ENCODE measurements around the gene IDH3B. TPM values are rescaled to one million over a fixed set of nuclear protein-coding genes. Genes with fewer than 3 reads are reported as not detected.
A peak's percentile ranks its signal among the peaks of the same experiment; 100 is the strongest.

Gene IDH3B
- total and polyA plus RNA-seq, 2 of the 13 experiments (the other 11 are each of a cell fraction or from before 2014, with no cell fraction given): 215 to 254 TPM

DNA sequence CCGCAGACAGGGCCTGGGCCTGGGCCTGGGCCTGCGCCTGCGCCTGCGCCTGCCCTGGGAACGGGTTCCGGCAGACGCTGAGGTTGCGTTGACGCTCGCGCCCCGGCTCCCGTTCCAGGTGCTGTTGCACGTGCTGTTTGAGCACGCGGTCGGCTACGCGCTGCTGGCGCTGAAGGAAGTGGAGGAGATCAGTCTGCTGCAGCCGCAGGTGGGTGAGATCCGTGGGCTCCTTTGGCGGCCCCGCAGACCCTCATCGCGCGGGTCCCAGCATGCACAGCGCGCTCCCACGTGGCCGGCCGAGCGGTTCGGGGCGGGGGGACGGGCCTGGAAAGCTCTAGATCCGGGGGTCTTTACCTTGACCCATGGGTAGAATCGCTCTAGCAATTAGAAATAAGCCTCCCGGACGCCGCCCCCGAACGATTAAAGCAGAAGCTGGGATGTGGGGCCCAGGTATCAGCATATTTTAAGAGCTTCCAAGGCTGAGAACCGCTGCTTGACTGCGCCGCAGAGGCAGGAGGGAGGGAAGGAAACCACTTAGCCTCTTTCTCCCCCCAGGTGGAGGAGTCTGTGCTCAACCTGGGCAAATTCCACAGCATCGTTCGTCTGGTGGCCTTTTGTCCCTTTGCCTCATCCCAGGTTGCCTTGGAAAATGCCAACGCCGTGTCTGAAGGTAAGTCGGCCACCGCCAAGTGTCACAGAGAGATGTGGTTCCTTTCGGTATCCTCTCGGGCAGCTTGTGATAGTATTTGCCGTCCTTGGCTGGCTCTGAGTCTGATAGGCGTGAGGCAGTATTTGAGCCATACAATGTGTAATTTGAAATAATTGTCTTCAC is 11.1 kb downstream of the IDH3B start (continued):
- TF ChIP-seq, protein P1, sequence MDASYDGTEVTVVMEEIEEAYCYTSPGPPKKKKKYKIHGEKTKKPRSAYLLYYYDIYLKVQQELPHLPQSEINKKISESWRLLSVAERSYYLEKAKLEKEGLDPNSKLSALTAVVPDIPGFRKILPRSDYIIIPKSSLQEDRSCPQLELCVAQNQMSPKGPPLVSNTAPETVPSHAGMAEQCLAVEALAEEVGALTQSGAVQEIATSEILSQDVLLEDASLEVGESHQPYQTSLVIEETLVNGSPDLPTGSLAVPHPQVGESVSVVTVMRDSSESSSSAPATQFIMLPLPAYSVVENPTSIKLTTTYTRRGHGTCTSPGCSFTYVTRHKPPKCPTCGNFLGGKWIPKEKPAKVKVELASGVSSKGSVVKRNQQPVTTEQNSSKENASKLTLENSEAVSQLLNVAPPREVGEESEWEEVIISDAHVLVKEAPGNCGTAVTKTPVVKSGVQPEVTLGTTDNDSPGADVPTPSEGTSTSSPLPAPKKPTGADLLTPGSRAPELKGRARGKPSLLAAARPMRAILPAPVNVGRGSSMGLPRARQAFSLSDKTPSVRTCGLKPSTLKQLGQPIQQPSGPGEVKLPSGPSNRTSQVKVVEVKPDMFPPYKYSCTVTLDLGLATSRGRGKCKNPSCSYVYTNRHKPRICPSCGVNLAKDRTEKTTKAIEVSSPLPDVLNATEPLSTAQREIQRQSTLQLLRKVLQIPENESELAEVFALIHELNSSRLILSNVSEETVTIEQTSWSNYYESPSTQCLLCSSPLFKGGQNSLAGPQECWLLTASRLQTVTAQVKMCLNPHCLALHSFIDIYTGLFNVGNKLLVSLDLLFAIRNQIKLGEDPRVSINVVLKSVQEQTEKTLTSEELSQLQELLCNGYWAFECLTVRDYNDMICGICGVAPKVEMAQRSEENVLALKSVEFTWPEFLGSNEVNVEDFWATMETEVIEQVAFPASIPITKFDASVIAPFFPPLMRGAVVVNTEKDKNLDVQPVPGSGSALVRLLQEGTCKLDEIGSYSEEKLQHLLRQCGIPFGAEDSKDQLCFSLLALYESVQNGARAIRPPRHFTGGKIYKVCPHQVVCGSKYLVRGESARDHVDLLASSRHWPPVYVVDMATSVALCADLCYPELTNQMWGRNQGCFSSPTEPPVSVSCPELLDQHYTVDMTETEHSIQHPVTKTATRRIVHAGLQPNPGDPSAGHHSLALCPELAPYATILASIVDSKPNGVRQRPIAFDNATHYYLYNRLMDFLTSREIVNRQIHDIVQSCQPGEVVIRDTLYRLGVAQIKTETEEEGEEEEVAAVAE (CRISPR knock-in tag; IDR thresholded peaks at IDR 0.05; ENCODE audit: borderline replicate concordance): peak; percentile 3; the same call in 1 of the 2 replicates
- TF ChIP-seq ZNF660 (CRISPR knock-in tag; IDR thresholded peaks at IDR 0.05; ENCODE audit: borderline replicate concordance, low read depth) (no peak; the same call in 1 of the 2 replicates), ZNF678 (CRISPR knock-in tag; IDR thresholded peaks at IDR 0.05) (peak; percentile 98), ZNF75D (CRISPR knock-in tag; IDR thresholded peaks at IDR 0.05; ENCODE audit: borderline replicate concordance) (no peak; the same call in 1 of the 2 replicates), CEBPB (IDR thresholded peaks at IDR 0.05; ENCODE audit: borderline replicate concordance, low read depth, low read length) (no peak), ZSCAN22 (CRISPR knock-in tag; IDR thresholded peaks at IDR 0.05) (peak; percentile 76; the same call in 1 of the 2 replicates), ZNF549 (CRISPR knock-in tag; IDR thresholded peaks at IDR 0.05) (peak; percentile 13; the same call in 1 of the 2 replicates), SYNCRIP (IDR thresholded peaks at IDR 0.05; ENCODE audit: insufficient read depth, low read depth, low read length) (no peak), SP2 (CRISPR knock-in tag; IDR thresholded peaks at IDR 0.05) (no peak; the same call in none of the 2 replicates)
- TF ChIP-seq, protein P2, sequence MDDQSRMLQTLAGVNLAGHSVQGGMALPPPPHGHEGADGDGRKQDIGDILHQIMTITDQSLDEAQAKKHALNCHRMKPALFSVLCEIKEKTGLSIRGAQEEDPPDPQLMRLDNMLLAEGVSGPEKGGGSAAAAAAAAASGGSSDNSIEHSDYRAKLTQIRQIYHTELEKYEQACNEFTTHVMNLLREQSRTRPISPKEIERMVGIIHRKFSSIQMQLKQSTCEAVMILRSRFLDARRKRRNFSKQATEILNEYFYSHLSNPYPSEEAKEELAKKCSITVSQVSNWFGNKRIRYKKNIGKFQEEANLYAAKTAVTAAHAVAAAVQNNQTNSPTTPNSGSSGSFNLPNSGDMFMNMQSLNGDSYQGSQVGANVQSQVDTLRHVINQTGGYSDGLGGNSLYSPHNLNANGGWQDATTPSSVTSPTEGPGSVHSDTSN (CRISPR knock-in tag; IDR thresholded peaks at IDR 0.05; ENCODE audit: borderline replicate concordance): peak; percentile 23; the same call in 1 of the 2 replicates
- TF ChIP-seq, protein P3, sequence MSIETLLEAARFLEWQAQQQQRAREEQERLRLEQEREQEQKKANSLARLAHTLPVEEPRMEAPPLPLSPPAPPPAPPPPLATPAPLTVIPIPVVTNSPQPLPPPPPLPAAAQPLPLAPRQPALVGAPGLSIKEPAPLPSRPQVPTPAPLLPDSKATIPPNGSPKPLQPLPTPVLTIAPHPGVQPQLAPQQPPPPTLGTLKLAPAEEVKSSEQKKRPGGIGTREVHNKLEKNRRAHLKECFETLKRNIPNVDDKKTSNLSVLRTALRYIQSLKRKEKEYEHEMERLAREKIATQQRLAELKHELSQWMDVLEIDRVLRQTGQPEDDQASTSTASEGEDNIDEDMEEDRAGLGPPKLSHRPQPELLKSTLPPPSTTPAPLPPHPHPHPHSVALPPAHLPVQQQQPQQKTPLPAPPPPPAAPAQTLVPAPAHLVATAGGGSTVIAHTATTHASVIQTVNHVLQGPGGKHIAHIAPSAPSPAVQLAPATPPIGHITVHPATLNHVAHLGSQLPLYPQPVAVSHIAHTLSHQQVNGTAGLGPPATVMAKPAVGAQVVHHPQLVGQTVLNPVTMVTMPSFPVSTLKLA (IDR thresholded peaks at IDR 0.05): peak; percentile 73
- TF ChIP-seq, protein P4, sequence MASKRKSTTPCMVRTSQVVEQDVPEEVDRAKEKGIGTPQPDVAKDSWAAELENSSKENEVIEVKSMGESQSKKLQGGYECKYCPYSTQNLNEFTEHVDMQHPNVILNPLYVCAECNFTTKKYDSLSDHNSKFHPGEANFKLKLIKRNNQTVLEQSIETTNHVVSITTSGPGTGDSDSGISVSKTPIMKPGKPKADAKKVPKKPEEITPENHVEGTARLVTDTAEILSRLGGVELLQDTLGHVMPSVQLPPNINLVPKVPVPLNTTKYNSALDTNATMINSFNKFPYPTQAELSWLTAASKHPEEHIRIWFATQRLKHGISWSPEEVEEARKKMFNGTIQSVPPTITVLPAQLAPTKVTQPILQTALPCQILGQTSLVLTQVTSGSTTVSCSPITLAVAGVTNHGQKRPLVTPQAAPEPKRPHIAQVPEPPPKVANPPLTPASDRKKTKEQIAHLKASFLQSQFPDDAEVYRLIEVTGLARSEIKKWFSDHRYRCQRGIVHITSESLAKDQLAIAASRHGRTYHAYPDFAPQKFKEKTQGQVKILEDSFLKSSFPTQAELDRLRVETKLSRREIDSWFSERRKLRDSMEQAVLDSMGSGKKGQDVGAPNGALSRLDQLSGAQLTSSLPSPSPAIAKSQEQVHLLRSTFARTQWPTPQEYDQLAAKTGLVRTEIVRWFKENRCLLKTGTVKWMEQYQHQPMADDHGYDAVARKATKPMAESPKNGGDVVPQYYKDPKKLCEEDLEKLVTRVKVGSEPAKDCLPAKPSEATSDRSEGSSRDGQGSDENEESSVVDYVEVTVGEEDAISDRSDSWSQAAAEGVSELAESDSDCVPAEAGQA (IDR thresholded peaks at IDR 0.05; ENCODE audit: low read depth): no peak
- TF ChIP-seq, protein P4 (CRISPR knock-in tag; IDR thresholded peaks at IDR 0.05; ENCODE audit: borderline replicate concordance): peak; percentile 84; the same call in 1 of the 2 replicates

Data from HepG2 (cell line).